WERI-Rb-1 (cell line): ENCODE data around the gene COL6A2.

Experiments
- DNase-seq: peaks from one replicate; pipeline ENCODE4 v3.0.0-alpha.2; 2020
- H3K27ac ChIP-seq: fragments of 250-450 bp; sonication (Bioruptor Pico); 2 replicates; pipeline ENCODE4 v1.5.1; 2020; ENCODE audit warnings: mild to moderate bottlenecking, moderate library complexity
- H3K27me3 ChIP-seq: fragments of 250-450 bp; sonication (Bioruptor Pico); 2 replicates; pipeline ENCODE4 v1.5.1; 2021; ENCODE audit warnings: mild to moderate bottlenecking, low read depth, moderate library complexity; ENCODE audit not compliant: insufficient read depth, severe bottlenecking
- H3K36me3 ChIP-seq: fragments of 250-450 bp; sonication (Bioruptor Pico); 2 replicates; pipeline ENCODE4 v1.5.1; 2020; ENCODE audit warnings: mild to moderate bottlenecking, moderate library complexity
- H3K4me3 ChIP-seq: 2 replicates; pipeline ENCODE4 v1.5.1; 2011; ENCODE audit warnings: low read depth, mild to moderate bottlenecking, control low read depth, low read length
- H3K9me3 ChIP-seq: fragments of 250-450 bp; sonication (Bioruptor Pico); 2 replicates; pipeline ENCODE4 v1.5.1; 2021; ENCODE audit warnings: mild to moderate bottlenecking, moderate library complexity; ENCODE audit not compliant: severe bottlenecking
- TF ChIP-seq, protein P1 (sequence below): IDR thresholded peaks from 2 replicates; pipeline ENCODE4 v1.5.1; 2011; ENCODE audit warnings: low read depth, mild to moderate bottlenecking, control low read depth, inconsistent platforms, low read length

COL6A2 gene

DNA sequence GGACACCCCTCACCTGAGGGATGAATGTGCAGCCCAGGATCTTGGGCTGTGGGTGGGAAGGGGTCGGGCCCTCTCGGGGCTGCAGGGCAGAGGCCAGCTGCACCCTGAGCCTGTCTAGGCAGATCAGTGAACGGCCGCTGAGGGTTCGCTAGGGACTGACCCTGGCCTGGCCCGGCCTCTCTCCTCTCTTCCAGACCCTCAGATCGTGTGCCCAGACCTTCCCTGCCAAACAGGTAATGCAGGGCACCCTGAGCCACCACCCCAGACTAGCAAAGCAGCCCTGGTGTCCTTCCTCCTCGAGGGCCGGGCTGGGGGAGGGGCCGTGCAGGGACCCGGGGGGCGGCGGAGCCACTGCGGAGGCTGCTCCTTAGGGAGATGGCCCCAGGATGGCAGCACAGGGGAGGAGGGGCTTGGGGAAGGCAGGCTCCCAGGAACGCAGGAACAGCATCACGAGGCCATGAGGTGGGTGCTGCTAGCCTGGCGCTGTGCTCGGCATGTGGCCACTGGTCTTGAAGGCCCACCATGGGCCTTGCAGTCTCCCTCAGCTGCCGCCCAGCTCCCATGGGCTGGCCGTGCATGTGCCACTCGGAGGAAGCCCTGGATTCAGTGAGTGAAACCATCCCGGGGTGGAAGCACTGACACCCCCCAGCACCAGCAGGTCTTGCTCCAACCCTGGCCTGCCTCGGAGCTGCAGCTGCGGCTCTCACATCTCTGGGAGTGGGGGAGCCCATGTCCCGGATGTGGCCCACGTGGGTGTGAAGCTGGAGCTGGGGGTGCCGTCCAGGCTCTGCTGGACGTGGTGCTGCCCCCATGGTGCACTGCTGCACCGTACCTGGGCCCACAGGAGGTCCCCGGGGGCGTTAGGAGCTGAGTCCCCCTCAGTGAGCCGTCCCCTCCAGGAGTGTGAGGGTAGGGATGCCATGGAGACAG is 28.7 kb downstream of the COL6A2 start:
- Histone ChIP-seq H3K27ac (no peak overlapping the region), H3K9me3 (no peaks in the 10 kb centered on the region), H3K4me3 (no peak overlapping the region), H3K36me3 (peaks cover 17% of the 10 kb centered on the region), H3K27me3 (no peaks in the 10 kb centered on the region)
- TF ChIP-seq, protein P1, sequence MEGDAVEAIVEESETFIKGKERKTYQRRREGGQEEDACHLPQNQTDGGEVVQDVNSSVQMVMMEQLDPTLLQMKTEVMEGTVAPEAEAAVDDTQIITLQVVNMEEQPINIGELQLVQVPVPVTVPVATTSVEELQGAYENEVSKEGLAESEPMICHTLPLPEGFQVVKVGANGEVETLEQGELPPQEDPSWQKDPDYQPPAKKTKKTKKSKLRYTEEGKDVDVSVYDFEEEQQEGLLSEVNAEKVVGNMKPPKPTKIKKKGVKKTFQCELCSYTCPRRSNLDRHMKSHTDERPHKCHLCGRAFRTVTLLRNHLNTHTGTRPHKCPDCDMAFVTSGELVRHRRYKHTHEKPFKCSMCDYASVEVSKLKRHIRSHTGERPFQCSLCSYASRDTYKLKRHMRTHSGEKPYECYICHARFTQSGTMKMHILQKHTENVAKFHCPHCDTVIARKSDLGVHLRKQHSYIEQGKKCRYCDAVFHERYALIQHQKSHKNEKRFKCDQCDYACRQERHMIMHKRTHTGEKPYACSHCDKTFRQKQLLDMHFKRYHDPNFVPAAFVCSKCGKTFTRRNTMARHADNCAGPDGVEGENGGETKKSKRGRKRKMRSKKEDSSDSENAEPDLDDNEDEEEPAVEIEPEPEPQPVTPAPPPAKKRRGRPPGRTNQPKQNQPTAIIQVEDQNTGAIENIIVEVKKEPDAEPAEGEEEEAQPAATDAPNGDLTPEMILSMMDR, result no peak
- peak; percentile 7 for DNase-seq

GRCh38 chr21:46127239-46128105 is 29.6 kb downstream of the COL6A2 start:
- no peaks in the 10 kb centered on the region for H3K27me3 ChIP-seq
- DNase-seq, result peak; percentile 6
- TF ChIP-seq, protein P1, result no peak
- no peak overlapping the region for H3K27ac ChIP-seq
- H3K4me3 ChIP-seq, result no peak overlapping the region
- H3K36me3 ChIP-seq, result peaks cover 10% of the 10 kb centered on the region
- H3K9me3 ChIP-seq, result no peaks in the 10 kb centered on the region

DNA sequence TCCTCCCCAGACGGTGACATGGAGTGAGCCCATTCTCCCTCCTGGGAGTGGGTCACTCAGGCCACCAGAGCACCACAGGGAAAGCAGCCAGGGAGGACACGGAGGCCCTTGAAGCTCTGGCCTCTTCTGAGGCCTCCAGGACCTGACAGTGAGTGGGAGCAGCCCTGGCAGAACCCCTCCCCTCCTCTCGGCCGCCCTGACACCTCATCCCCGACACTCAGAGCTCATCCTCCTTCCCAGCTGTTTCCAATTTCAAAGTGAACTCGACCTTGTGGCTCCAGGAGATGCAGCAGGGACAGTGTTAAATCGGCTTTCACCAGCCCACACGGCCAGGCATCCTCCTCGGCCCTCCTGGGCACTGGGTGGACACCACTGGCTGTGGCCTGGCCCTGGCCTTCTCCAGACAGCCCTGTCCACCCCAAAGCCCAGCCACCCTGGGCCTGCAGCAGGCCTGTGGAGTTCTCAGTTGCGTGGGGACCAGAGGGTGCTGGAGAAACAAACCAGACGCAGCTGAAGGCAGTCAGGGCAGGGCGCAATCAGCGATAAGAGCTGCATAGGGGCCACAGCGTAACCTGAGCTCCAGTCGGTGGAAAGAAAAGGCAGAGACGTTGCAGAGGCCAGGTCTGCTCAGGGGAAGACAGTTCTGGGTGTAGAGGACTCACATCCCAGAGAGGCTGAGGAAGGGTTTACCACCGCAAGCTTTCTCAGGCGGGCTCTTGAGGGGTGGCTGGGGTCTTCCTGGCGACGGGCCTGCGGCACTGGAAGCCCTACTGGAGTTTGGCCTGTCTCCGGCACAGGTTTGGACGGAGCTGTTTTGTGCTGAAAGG is 30.4 kb downstream of the COL6A2 start:
- Histone ChIP-seq H3K9me3 (no peaks in the 10 kb centered on the region), H3K27ac (no peak overlapping the region), H3K4me3 (no peak overlapping the region), H3K27me3 (no peaks in the 10 kb centered on the region), H3K36me3 (peaks cover 7% of the 10 kb centered on the region)
- TF ChIP-seq, protein P1, result no peak
- no peak for DNase-seq

DNA sequence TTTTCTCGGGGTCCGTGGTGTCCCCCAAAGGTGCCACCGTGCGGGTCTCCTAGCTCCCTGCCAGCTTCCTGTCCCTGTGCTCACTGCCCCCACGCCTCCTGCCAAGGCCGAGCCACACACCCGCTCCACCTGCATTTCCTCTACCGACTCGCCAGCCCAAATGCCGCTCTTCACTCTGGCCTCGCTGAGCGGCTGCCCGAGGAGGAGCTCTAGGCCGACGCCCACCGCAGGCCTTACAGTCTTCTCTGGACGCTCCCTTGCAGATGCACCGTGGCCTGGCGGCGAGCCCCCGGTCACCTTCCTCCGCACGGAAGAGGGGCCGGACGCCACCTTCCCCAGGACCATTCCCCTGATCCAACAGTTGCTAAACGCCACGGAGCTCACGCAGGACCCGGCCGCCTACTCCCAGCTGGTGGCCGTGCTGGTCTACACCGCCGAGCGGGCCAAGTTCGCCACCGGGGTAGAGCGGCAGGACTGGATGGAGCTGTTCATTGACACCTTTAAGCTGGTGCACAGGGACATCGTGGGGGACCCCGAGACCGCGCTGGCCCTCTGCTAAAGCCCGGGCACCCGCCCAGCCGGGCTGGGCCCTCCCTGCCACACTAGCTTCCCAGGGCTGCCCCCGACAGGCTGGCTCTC is 31.1 kb downstream of the COL6A2 start:
- H3K27ac ChIP-seq, result no peak overlapping the region
- no peaks in the 10 kb centered on the region for H3K9me3 ChIP-seq
- H3K27me3 ChIP-seq, result no peaks in the 10 kb centered on the region
- no peak for DNase-seq
- peaks cover 7% of the 10 kb centered on the region for H3K36me3 ChIP-seq
- TF ChIP-seq, protein P1, result no peak
- H3K4me3 ChIP-seq, result no peak overlapping the region
